Putamen (tissue), 1 donor: ENCODE results near the gene PIEZO2.
"Not testable (repeated sequence)": the region's sequence is repeated elsewhere in the genome, so short reads cannot be mapped to it uniquely, and the experiment has no call there.

Source experiments
- DNase-seq: peaks from one replicate; pipeline ENCODE4 v3.0.0-alpha.2; 2016; ENCODE audit warnings: low spot score

The PIEZO2 gene

GRCh38 chr18:11149441-11150270 is at the start of gene PIEZO2:
Gene PIEZO2, minus strand, starts transcription at chr18:11149569. Its CDS starts 981 bp downstream, at chr18:11148588.
- DNase-seq = peak; percentile 81

DNA sequence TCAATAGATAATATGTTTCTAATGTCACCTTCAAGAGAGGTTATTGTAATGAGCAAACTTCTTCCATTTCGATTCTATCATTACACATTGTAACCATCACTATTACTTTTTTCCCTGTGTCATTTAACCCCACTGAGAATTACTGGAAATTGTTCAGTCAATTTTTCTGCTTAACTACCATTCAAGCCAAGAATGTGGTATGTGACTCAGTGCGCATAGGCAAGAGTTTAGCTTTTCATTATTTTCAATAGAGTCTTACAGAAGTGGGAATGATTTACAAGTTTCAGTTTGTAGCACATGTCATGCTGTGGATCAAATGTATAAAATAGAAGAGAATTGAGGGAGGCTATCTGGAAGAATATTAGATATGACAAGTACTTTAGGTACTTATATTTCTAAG is 34.3 kb upstream of the PIEZO2 start:
- no peak for DNase-seq

- DNase-seq = not testable (repeated sequence)
Measured at GRCh38 chr18:11181629-11182028, 32.3 kb upstream of the PIEZO2 start.

- no peak for DNase-seq
Measured at GRCh38 chr18:11179959-11180519, 30.7 kb upstream of the PIEZO2 start.

- no peak for DNase-seq
Measured at GRCh38 chr18:11178951-11179549, 29.7 kb upstream of the PIEZO2 start.

DNA sequence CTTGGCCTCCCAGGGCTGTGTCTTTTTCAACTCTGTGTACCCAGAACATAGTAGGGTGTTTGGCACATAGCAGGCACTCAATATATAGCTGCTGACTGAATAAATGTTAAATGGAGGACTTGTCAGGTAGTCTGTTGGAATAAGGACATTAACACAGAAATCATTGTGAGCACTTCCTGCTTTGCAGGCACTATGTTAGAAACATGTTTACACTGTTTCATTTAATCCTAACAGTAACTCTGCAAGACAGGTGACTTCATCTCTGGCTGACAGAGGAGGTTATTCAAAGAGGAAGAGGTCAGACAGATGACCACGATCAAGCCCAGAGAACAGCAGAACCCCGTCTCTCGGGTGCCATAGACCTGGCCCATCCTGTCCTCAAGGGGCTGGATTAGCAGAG is 28.0 kb upstream of the PIEZO2 start:
- no peak for DNase-seq

GRCh38 chr18:11176481-11176881 is 27.1 kb upstream of the PIEZO2 start:
- DNase-seq = no peak

- DNase-seq = no peak
Measured at GRCh38 chr18:11175266-11175979, 26.1 kb upstream of the PIEZO2 start.

DNA sequence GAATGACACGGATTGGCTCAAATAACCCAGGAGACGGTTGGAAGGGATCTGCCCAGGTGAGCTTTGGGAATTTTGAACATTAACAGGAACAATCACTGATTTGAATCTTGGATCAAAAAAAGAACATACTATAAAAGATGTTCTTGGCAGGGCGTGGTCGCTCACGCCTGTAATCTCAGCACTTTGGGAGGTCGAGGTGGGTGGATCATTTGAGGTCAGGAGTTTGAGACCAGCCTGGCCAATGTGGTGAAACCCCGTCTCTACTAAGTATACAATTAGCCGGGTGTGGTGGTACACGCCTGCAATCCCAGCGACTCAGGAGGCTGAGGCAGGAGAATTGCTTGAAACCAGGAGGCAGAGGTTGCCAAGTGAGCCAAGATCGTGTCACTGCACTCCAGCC is 24.8 kb upstream of the PIEZO2 start:
- DNase-seq = not testable (repeated sequence)

DNA sequence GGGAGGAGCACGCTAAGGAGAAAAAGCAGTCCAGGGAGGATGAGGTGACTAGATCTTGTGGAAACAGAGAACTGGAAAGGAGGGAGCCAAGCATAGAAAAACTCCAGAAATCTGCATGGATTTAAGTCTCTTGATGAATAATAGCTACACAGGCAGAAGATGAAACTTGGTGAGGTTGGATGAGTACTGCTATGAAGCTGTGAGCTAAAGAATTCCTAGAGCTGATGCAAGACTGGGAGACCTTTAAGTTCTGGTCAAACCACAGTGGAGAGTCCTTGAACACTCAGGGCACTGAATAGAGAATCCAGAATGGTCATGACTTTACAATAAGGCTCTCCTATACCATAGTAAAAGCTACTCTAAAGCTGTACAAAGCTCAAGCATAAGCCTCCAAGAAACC is 18.4 kb upstream of the PIEZO2 start:
- no peak for DNase-seq

DNA sequence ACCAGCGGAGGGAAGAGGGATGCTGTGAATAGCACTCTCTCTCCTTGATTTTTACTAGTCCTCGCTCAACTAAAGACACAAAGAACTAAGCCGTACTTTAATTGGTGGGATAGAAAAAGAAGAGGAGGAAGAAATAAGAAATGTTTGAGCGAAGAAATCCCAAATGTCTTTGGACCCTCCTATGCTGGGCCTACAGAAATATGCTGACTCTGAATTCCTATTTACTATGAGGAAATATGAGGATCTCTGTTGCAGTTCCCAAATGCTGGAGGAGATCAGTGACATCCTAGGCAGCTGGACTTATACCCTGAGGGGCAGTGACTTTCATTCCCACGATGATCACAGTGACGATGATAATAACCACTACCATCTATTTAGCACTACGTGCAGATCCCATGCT is 16.6 kb upstream of the PIEZO2 start:
- DNase-seq = no peak

DNA sequence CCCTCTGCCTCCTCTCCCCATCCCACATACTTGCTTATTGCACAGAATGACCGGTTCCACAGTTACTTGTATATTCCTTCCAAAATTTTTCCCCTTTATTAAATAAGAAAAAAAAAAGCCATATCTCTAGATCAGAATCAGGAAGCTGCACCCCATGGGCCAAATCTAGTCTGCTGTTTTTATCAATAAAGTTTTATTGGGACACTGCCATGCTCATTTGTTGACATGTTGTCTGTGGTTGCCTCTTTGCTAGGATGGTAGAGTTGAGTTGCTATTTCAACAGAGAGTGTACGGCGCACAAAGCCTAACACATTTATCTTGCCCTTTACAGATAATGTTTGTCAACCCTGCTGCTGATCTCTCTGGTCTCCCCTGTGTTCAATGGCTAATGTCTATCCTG is 15.8 kb upstream of the PIEZO2 start:
- no peak for DNase-seq

- DNase-seq = no peak
Measured at GRCh38 chr18:11163665-11164064, 14.3 kb upstream of the PIEZO2 start.

GRCh38 chr18:11162889-11163288 is 13.5 kb upstream of the PIEZO2 start:
- DNase-seq = no peak

DNA sequence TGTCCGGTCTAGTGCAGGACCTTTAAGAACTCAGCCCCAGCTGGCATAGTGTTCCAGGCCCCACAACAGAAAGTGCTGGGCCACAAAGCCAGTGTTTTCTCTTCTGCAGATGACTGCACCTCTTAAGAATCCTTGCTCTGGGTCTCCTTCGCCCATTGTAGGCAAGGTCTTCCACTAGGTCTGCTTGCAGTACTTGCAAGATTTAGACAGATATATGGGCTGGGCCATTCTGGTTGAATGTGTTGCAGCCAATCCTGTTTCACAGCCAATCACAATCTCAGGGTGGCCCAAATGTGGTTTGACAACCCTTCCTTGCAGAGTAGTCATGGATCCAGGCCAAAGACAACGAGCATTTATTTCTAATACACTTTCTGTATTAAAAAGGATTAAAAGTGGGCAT is 13.1 kb upstream of the PIEZO2 start:
- no peak for DNase-seq

GRCh38 chr18:11160313-11160712 is 10.9 kb upstream of the PIEZO2 start:
- no peak for DNase-seq

DNA sequence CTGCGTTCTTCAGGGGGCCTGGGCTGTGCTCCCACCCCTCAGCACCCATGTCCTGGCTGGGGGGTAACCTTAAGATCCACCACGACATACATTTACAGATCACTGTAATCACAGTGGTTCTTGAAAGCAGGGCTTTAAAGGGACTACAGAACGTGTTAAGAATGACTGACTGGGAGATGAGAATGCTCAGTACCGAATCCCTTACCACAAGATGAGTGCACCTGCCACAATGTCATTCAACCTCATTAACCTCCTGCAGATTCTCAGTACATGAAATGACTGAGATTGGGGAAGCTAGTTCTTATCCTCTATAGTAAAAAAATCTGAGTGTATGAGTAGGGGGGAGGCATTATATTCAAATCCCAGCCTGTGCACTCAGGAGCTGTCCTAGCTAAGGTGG is 10.5 kb upstream of the PIEZO2 start:
- DNase-seq = no peak

DNA sequence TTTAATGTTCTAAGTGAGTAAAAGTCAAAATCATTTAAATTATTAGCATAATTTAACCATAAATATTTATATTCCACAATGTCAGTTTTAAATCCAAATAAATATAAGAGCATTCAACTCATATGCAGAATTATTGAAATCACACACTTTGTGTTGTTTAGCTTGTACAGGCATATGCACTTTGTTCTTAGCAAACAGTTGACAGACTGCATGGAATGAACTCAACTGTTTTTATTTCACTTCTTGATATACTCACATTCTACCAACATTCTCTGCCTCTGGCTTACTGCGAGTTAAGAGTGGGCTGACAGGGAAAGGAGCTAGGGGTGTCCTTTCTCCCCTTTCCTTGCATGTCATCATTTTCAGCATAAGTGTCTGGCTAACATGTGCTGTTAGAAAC is 7.6 kb upstream of the PIEZO2 start:
- DNase-seq = no peak

GRCh38 chr18:11155034-11155759 is 5.8 kb upstream of the PIEZO2 start:
- DNase-seq = no peak

GRCh38 chr18:11154368-11154989 is 5.1 kb upstream of the PIEZO2 start:
- DNase-seq = peak; percentile 56

DNA sequence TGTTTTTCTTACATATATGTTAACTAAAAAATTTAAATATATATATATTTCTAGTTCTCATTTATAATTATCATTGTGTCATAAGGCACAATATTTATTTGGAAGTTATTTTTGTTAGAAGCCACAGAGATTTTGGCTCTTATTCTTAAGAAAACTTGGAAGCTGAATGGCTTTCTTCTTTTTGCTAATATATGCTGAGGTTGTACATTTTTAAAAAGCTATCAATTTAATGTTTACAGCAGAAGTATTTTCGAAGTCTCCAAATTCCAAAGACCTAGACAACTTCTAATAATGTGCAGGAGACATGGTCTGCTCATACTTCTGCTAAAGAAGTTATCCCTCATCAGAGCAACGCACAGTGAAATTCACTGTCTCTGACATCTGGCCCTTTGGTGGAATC is 3.7 kb upstream of the PIEZO2 start:
- DNase-seq = no peak

- DNase-seq = no peak
Measured at GRCh38 chr18:11150271-11150615, 874 bp upstream of the PIEZO2 start.
